Measurements from ENCODE around the gene PCDH1.

PCDH1 gene

GRCh38 chr5:141817631-141818030 is 60.6 kb downstream of the PCDH1 start:
- Histone ChIP-seq H3K4me3 (no peak overlapping the region), H3K27ac (peak overlapping the region in 1 of 21 experiments; percentile 50)

DNA sequence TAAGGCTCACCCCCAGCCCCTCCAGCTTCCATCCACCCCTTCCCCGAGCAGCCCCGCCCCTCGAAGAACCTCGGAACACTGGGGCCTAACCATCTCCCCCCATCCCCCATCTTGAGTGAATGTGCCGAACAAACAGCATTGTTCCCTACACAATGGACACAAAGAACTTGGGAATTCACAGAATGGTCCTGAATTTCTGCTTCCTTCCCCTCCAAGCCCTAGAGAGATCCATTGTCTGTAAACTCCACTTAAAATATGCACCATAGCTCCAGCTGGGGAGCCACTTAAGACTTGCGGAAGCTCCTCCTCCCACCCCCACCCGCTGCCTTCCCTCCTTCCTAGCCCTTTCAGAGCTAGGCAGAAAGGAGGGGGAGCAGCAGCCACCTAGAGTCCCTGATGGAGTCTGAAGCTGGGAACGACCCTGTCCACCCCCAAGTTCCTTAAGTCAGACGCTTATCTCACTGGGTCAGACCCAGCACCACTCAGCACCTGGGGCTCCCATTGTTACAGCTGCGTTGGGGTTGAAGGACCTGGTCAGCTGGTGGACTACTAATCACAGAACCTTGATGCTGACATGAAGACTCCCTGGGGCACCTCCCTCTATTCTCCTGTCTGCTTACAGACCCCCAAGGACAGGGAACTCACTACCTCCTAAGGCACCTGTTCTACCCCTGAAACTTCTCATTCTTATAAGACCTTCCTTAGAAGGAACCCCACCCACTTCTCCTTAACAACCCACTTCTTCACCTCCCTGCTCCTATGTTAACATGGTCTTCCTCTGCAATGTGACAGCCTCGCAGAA is 61.4 kb downstream of the PCDH1 start:
- H3K27ac ChIP-seq = peak overlapping the region in 4 of 21 experiments; percentile 9 to 50 (median 22)
- H3K4me3 ChIP-seq = no peak overlapping the region

GRCh38 chr5:141815796-141816180 is 62.4 kb downstream of the PCDH1 start:
- H3K27ac ChIP-seq = peak overlapping the region in 2 of 21 experiments; percentile 31 to 50
- no peak overlapping the region for H3K4me3 ChIP-seq

- Histone ChIP-seq H3K4me3 (no peak overlapping the region), H3K27ac (peak overlapping the region in 1 of 21 experiments; percentile 50)
These were observed 63.0 kb downstream of the PCDH1 start for GRCh38 chr5:141815051-141815795.

DNA sequence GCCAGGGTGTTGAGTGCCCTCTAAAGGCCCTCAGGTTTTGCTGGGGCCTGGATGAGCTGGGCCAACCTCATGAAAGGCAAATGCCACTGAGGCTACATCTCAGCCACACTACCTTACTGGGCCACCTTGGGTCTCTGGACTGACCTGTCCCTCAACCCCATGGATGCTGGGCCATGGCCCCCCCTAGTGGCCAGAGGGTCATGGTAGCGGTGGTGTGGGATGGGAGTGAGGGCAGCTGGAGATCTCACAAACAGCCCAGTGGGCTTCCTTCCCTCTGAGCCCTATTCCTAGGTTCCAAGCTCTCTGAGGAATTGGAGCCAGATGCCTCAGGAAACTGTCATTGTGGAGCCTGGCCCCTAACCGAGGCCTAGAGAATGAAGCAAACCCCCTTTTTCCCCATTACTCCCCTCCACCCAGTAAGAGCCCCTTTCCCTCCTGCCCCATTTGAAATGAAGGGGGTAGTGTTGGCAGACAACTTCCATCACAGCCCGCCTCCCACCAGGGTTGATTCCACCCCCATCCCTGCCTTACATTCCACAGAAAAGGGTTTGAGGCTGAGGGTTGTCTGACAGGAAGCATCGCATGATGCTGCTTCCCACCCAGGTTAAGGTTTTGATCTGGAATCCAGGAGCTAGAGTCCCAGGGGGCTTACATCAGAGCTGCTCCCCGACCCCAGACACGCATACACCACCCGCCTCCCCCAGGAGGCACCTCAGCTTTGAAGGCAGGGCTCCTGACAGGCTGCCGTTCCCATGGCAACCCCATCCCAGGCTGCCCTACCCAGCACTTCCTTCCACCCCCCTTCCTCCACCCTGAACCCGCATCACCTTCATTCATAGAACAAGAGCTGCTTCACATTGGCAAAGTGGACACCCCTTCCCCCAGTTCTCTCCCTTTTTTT is 63.9 kb downstream of the PCDH1 start:
- Histone ChIP-seq H3K27ac (no peak overlapping the region), H3K4me3 (no peak overlapping the region)

GRCh38 chr5:141812512-141812911 is 65.7 kb downstream of the PCDH1 start:
- no peak overlapping the region for H3K27ac ChIP-seq
- no peak overlapping the region for H3K4me3 ChIP-seq

DNA sequence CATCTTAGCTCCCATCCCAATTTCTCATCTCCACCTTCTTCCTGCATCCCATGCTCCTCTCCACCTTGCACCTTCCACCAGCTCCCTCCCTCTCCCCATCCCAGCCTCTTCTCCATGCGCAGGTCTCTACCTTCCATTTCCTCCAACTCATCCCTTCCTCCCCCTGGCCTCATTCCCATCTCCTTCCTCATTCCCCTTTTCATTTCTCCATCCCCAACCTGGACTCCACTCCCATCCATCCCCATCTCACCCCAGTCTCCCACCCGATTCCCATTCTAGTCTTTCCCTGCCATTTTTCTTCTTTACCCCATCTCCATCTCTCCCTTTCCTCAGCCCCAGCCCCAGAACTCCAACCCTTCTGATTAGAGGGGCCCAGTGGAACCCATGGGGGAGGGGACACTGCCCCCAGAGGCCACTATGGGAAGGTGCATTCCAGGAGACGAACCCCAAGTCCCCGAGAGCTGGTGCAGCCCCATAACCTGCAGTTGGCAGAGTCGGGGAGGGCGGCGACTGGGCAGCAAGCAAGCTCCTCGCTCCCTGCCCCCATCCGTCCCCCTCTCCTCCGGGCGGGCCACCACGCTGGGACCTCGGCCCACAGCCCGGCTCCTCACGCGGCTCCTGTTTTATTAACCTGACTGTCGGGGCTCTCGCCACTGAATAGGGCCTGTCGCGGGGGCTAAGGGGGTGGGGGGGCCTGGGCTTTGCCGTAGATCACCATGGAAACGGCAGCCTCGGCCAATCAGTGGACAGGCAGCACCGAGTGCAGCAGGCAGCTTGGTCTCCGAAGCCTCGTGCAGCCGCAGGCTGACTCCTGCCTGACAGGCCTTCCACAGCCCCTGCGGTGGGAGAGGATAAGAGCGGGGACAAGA is 66.7 kb downstream of the PCDH1 start:
- Histone ChIP-seq H3K27ac (no peak overlapping the region), H3K4me3 (no peak overlapping the region)

DNA sequence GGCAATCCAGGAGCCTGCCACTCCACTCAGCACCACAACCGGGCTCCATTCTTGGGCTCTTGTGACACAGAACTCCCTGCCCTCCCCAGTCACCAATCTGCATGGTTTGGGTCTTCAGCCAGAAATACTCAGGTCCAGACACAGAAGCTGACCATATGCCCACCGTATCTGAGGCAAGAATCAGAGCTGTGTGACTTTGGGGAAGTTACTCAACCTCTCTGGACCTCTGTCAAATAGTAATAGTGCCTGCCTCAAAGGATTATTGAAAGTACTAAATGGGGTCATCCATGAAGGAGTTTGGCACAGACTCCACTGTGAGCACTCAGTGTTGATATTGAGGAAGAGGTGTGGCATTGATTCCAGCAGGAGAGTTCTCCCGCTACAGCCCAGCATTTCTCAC is 67.5 kb downstream of the PCDH1 start:
- Histone ChIP-seq H3K27ac (no peak overlapping the region), H3K4me3 (no peak overlapping the region)

DNA sequence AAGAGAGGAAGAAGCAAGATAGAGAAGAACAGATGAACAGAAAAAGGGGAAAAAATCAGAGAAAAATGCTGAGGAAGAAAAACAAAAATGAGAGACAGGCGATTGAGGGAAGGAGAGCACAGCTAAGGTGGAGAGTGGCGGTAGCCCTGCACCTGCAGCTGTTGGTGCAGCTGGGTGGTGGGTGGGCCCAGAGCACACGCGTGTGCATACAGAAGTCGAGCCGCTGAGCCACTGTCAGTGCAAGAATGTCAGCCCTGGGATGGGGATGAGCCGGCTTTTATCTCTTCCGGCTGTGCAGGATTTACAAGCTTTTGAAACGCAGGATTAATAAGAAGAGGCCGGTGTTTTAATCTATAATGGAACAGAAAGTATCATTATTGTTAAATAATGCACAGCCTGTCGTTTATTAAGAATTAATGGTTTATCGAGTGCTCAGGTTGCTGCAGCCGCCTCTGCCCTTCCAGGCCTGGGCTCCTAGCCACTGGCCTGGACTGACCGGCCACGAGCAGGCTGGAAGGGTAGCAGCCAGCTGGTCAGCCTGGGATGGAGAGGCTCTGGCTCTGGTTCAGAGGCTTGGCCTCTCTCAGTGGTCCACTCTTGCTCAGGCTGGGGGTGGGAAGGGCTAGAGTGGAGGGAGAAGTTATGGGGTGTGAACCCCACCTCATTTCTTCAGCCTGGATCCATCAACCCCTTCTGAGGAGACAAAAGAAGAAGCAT is 68.7 kb downstream of the PCDH1 start:
- no peak overlapping the region for H3K27ac ChIP-seq

DNA sequence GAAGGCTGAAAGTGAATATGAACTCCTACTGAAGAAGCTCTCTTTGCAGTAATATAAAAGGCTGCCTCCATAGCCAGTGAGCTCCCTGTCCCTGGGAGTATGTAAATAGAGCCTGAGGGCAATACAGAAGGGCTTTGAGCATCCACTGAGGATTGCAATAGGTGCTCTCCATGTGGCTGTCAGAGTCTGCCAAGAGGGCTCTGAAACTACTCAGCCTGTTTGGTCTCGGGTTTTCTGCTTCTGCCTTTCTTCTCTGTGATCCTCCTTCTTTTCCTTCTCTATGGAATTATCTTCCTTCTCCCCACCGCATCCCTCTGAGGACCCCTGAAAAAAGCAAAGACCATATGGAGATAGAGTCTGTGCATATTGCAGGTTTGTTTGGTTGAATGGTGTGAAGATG is 69.4 kb downstream of the PCDH1 start:
- no peak overlapping the region for H3K4me3 ChIP-seq
- H3K27ac ChIP-seq = no peak overlapping the region

More for the DNA sequence above, 68.7 kb downstream of the PCDH1 start:
- H3K4me3 ChIP-seq = no peak overlapping the region

- no peak overlapping the region for H3K4me3 ChIP-seq
- H3K27ac ChIP-seq = no peak overlapping the region
These were observed 70.5 kb downstream of the PCDH1 start for GRCh38 chr5:141807732-141808131.

DNA sequence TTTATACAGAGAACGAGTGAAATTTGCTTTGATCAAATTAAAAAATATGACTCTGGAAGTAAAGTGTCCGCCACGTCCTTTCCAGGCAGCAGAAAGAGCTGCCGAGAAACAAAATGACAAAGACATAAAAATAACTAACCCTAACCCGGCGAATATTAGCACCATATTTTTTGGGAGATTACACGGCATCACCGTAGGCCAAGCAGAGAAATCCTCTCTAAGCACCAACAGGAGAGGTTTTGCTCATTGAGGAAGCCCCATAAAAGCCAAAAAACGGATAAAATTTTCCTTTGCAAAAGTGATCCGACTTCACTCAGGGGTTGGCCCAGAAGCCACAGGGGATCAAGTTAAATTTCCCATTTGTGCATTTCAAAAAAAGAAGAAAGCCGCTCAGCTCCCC is 70.9 kb downstream of the PCDH1 start:
- no peak overlapping the region for H3K27ac ChIP-seq

GRCh38 chr5:141806626-141807025 is 71.6 kb downstream of the PCDH1 start:
- Histone ChIP-seq H3K27ac (peak overlapping the region in 5 of 21 experiments; percentile 3 to 68 (median 34)), H3K4me3 (no peak overlapping the region)

More for the DNA sequence above, 70.9 kb downstream of the PCDH1 start:
- no peak overlapping the region for H3K4me3 ChIP-seq

GRCh38 chr5:141805874-141806595 is 72.2 kb downstream of the PCDH1 start:
- Histone ChIP-seq H3K27ac (peak overlapping the region in 5 of 21 experiments; percentile 3 to 68 (median 34)), H3K4me3 (no peak overlapping the region)

DNA sequence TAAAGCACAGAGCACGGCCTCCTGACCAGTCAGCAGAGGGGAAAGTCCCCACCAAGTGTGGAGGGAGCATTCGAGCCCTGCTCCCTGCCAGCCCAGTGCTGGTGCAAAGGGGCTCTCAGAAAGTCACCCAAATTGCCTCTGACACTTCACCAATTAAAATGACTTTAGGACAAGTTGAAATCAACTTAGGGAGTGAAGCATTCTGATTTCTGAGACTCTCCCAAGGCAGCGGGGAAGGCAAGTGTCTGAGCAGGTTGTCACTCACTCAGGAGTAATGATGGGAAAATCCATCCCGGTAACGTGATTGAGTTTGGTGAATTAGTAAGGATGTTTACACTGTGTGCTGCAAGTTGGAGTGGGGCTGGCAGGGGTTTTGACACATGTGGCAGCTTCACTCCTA is 73.7 kb downstream of the PCDH1 start:
- no peak overlapping the region for H3K4me3 ChIP-seq
- H3K27ac ChIP-seq = no peak overlapping the region
